GM23338 (cell line): Measurements from ENCODE around the gene DDR2. TPM values are rescaled to one million over a fixed set of nuclear protein-coding genes. Genes with fewer than 3 reads are reported as not detected.

ENCODE experiments used
- ATAC-seq: fragments of 200-7000 bp; cut with Tn5 transposase; 3 replicates; pipeline ENCODE4 v1.9.1; 2020
- DNase-seq: peaks from one replicate; pipeline ENCODE4 v3.0.0-alpha.2; 2015; ENCODE audit warnings: low spot score
- H2AFZ ChIP-seq: fragments of 200-600 bp; sonication (generic); 2 replicates; pipeline ENCODE4 v1.8.0; 2016; ENCODE audit warnings: antibody characterized with exemption, mild to moderate bottlenecking, moderate library complexity
- H3F3A ChIP-seq: fragments of 200-600 bp; sonication (generic); replicated peaks from 2 replicates; pipeline ENCODE4 v1.8.0; 2017; ENCODE audit warnings: antibody characterized with exemption, mixed run types, low read depth
- H3K27ac ChIP-seq: fragments of 200-600 bp; sonication (generic); 2 replicates; pipeline ENCODE4 v1.6.1; 2016; ENCODE audit warnings: low read depth
- H3K27me3 ChIP-seq: fragments of 200-600 bp; sonication (generic); 2 replicates; pipeline ENCODE4 v1.8.0; 2016; ENCODE audit warnings: mild to moderate bottlenecking, mixed run types, moderate library complexity; ENCODE audit not compliant: insufficient read depth
- H3K36me3 ChIP-seq: fragments of 200-600 bp; sonication (generic); 2 replicates; pipeline ENCODE4 v1.8.0; 2016; ENCODE audit warnings: mild to moderate bottlenecking; ENCODE audit not compliant: insufficient read depth
- H3K4me1 ChIP-seq: fragments of 200-600 bp; sonication (generic); 2 replicates; pipeline ENCODE4 v1.8.0; 2016; ENCODE audit warnings: mild to moderate bottlenecking, moderate library complexity; ENCODE audit not compliant: insufficient read depth
- H3K4me2 ChIP-seq: fragments of 200-600 bp; sonication (generic); 2 replicates; pipeline ENCODE4 v1.7.1; 2017; ENCODE audit warnings: mixed run types
- H3K4me3 ChIP-seq: fragments of 200-600 bp; sonication (generic); 2 replicates; pipeline ENCODE4 v1.6.1; 2016; ENCODE audit warnings: mixed run types
- H3K79me2 ChIP-seq: fragments of 200-600 bp; sonication (generic); replicated peaks from 2 replicates; pipeline ENCODE4 v1.8.0; 2017; ENCODE audit warnings: mild to moderate bottlenecking; ENCODE audit not compliant: insufficient read depth
- H3K9me2 ChIP-seq: fragments of 200-600 bp; sonication (generic); 2 replicates; pipeline ENCODE4 v1.8.0; 2017; ENCODE audit not compliant: insufficient read depth
- H4K20me1 ChIP-seq: fragments of 200-600 bp; sonication (generic); replicated peaks from 2 replicates; pipeline ENCODE4 v1.8.0; 2017; ENCODE audit warnings: mild to moderate bottlenecking; ENCODE audit not compliant: insufficient read depth
- H3K27ac Mint-ChIP-seq: 2 replicates; pipeline ENCODE4 v1.8.0; 2020; ENCODE audit warnings: inconsistent platforms, mild to moderate bottlenecking, moderate library complexity, mixed read lengths
- H3K27me3 Mint-ChIP-seq: 3 replicates; pipeline ENCODE4 v1.8.0; 2022; ENCODE audit warnings: low read depth, mild to moderate bottlenecking, moderate library complexity, mixed read lengths, inconsistent platforms; ENCODE audit not compliant: insufficient read depth, poor library complexity
- H3K36me3 Mint-ChIP-seq: 3 replicates; pipeline ENCODE4 v1.8.0; 2021; ENCODE audit warnings: low read depth, mild to moderate bottlenecking, inconsistent platforms, moderate library complexity, mixed read lengths
- H3K4me1 Mint-ChIP-seq: 3 replicates; pipeline ENCODE4 v1.8.0; 2020; ENCODE audit warnings: mild to moderate bottlenecking, inconsistent platforms, mixed read lengths
- H3K4me3 Mint-ChIP-seq: 3 replicates; pipeline ENCODE4 v1.8.0; 2021; ENCODE audit warnings: moderate library complexity, mild to moderate bottlenecking, inconsistent platforms, mixed read lengths
- H3K9me3 Mint-ChIP-seq: 3 replicates; pipeline ENCODE4 v1.8.0; 2020; ENCODE audit warnings: moderate library complexity, mild to moderate bottlenecking, inconsistent platforms, mixed read lengths
- ZNF462 ChIP-seq: fragments of 250-450 bp; sonication (Bioruptor Pico); IDR thresholded peaks from 2 replicates; pipeline ENCODE4 v1.5.0; 2020; ENCODE audit warnings: mild to moderate bottlenecking, moderate library complexity
- polyA plus RNA-seq: library from polyadenylated mRNA; unstranded; fragments of >200 nt; fragmentation: Nextera tagmentation; extraction: Ambion mirVana; gene quantifications from 2 replicates; pipeline ENCODE4 v1.2.1, GENCODE V29; 2016
- total RNA-seq: library from RNA; depleted of rRNA; stranded (reverse); fragments of >200 nt; shearing (Covaris generic); gene quantifications from 2 replicates; pipeline ENCODE4 v1.2.3, GENCODE V29; 2014
- TF ChIP-seq, protein P1 (sequence below): IDR thresholded peaks from one replicate; pipeline ENCODE4 v1.6.1; 2018; ENCODE audit warnings: antibody characterized with exemption; ENCODE audit not compliant: unreplicated experiment

The DDR2 gene
- total and polyA plus RNA-seq, 2 experiments from 2014 or later: 0.66 to 1.8 TPM

DNA sequence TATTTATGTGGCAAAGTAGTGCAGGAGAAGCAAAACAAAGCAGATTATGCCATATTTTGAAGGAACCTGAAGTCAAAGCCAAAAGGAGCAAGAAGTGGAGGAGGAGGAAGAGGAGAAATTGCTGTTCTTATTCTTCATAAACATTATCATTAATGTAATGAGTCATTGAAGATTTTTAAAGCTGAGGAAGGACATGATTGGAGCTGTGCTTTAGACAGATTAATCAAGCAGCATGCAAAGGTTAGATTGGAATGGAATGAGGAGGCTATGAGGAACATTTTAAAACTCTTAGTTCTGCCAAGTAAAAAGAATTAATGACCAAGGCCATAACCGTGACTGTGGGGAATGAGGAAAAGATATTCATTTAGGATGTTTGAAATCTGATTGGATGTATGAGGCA lies 125.2 kb downstream of the DDR2 start:
- Histone ChIP-seq H3K4me1 (no peaks in the 10 kb centered on the region), H3K36me3 (no peaks in the 10 kb centered on the region), H3K4me3 (no peak overlapping the region), H3K9me2 (no peaks in the 10 kb centered on the region), H3F3A (no peaks in the 10 kb centered on the region), H3K27ac (no peak overlapping the region), H3K4me2 (no peak overlapping the region), H3K79me2 (no peaks in the 10 kb centered on the region), H3K27me3 (no peaks in the 10 kb centered on the region), H4K20me1 (no peaks in the 10 kb centered on the region), H2AFZ (no peak overlapping the region)
- no peak for TF ChIP-seq ZNF462 (CRISPR knock-in tag)
- TF ChIP-seq, protein P1, sequence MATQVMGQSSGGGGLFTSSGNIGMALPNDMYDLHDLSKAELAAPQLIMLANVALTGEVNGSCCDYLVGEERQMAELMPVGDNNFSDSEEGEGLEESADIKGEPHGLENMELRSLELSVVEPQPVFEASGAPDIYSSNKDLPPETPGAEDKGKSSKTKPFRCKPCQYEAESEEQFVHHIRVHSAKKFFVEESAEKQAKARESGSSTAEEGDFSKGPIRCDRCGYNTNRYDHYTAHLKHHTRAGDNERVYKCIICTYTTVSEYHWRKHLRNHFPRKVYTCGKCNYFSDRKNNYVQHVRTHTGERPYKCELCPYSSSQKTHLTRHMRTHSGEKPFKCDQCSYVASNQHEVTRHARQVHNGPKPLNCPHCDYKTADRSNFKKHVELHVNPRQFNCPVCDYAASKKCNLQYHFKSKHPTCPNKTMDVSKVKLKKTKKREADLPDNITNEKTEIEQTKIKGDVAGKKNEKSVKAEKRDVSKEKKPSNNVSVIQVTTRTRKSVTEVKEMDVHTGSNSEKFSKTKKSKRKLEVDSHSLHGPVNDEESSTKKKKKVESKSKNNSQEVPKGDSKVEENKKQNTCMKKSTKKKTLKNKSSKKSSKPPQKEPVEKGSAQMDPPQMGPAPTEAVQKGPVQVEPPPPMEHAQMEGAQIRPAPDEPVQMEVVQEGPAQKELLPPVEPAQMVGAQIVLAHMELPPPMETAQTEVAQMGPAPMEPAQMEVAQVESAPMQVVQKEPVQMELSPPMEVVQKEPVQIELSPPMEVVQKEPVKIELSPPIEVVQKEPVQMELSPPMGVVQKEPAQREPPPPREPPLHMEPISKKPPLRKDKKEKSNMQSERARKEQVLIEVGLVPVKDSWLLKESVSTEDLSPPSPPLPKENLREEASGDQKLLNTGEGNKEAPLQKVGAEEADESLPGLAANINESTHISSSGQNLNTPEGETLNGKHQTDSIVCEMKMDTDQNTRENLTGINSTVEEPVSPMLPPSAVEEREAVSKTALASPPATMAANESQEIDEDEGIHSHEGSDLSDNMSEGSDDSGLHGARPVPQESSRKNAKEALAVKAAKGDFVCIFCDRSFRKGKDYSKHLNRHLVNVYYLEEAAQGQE: no peak
- ATAC-seq (no peak), DNase-seq (no peak)
- H3K4me3 Mint-ChIP-seq: no peak overlapping the region
- no peaks in the 10 kb centered on the region for H3K9me3 Mint-ChIP-seq
- H3K36me3 Mint-ChIP-seq: no peaks in the 10 kb centered on the region
- H3K27me3 Mint-ChIP-seq: no peaks in the 10 kb centered on the region
- no peak overlapping the region for H3K27ac Mint-ChIP-seq
- H3K4me1 Mint-ChIP-seq: no peaks in the 10 kb centered on the region
